Measurements from ENCODE around the gene SLFN12L.

SLFN12L gene

DNA sequence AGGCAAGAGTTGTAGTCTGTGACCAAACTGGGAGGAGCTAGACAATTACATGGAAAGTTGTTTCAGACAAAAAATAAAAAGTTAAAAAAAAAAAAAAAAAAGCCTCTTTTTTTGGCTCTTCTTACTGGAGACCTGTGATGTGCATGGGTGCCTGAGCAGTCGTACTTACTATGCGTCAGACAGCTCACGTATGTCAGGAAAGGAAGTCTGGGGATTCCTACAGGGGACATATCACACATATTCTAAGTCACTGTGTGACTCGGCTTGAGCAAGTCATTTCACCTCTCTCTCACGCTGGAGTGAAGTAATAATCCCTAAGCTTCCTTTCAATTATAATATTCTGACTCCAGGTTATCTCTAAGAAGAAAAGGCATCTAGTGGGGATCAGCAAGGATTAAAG lies 17.2 kb upstream of the SLFN12L start:
- TF ChIP-seq, protein P1, sequence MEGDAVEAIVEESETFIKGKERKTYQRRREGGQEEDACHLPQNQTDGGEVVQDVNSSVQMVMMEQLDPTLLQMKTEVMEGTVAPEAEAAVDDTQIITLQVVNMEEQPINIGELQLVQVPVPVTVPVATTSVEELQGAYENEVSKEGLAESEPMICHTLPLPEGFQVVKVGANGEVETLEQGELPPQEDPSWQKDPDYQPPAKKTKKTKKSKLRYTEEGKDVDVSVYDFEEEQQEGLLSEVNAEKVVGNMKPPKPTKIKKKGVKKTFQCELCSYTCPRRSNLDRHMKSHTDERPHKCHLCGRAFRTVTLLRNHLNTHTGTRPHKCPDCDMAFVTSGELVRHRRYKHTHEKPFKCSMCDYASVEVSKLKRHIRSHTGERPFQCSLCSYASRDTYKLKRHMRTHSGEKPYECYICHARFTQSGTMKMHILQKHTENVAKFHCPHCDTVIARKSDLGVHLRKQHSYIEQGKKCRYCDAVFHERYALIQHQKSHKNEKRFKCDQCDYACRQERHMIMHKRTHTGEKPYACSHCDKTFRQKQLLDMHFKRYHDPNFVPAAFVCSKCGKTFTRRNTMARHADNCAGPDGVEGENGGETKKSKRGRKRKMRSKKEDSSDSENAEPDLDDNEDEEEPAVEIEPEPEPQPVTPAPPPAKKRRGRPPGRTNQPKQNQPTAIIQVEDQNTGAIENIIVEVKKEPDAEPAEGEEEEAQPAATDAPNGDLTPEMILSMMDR (IDR thresholded peaks at IDR 0.05; ENCODE audit: low read depth, low read length), result no peak
- DNase-seq (ENCODE audit: extremely low read depth, low read depth), result no peak

DNA sequence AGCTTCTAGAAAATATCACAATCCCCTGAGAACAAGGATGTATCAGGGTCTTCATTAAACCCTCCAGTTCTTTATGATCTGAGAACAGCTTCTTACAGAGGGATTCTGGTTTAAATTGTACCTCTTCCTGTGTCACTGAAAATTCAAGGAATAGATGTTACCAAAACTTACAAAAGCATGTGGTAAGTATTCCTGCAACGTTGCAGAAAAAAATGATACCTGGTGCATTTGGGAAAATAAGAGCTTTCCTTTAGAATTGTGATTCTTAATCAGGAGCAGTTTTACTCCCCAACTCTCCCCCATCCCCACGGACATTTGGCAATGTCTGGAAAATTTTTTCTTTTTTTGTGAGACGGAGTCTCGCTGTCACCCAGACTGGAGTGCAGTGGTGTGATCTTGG lies 15.8 kb upstream of the SLFN12L start:
- DNase-seq (ENCODE audit: extremely low read depth, low read depth), result no peak
- TF ChIP-seq, protein P1 (IDR thresholded peaks at IDR 0.05; ENCODE audit: low read depth, low read length), result no peak

DNA sequence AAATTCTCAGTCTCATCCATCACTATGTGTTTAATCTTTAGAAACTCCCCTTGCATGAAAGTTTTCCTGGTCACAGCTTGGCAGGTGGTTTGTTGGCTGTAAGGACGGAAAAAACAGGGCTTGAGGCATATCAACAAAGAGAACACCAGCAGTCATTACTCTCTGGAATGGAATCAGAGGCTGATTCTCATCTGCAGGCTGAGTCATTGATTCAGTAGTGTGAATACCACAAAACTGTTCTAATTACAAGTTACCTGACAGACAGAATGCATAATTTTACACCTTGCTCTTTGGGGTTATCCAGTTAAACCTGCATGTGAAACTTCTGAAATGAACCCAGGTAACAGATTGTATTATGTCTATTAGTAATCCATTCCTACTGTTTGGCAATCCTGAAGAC lies 11.5 kb upstream of the SLFN12L start:
- DNase-seq (ENCODE audit: extremely low read depth, low read depth), result no peak
- TF ChIP-seq, protein P1 (IDR thresholded peaks at IDR 0.05; ENCODE audit: low read depth, low read length), result no peak

DNA sequence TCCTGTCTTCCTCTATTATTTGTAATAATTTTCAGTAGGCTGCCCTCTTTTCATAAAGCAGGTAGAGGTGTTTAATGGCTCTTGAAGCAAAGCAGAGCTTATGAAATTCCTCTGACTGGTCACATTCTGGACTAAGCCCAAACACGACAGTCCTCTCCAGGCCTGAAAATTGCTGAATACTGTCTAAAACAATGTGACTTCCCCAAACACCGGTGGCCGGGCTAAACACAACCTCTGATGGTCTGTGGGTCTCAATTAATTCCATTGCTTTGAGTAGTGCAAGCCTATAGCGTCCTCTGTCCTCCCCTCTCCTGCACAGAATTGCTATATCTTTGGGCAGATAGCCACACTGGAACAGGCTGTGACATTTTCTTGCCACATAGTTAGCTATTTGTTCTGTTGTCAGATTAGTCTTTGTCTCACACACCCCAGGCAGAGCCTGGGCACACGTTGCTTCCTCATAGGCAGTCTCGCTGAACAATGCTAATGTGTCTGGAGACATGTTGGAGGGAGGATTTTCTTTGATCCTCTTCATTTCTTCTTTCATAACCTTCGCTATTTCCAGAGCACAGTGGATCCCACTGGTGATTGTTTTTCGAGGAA lies 10.8 kb upstream of the SLFN12L start:
- no peak for DNase-seq (ENCODE audit: extremely low read depth, low read depth)
- TF ChIP-seq, protein P1 (IDR thresholded peaks at IDR 0.05; ENCODE audit: low read depth, low read length), result no peak

DNA sequence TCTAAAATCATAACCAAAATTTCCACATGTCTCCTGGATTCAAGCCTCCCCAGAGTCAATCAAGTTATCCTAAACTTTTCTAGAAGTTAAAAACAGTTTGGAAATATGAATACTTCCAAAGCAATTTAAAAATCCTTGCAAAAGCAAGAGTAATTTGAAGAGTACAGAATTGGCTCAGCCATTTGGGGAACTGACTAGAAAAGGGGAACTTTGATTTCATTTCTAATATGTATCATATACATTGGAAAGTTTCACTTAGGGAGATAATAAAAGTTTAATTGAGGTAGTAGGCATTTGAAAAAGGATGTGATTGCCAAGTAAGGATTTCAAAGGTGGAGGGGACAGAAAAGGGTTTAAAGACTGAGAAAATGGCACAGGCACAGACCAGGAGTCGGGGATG lies 9.0 kb upstream of the SLFN12L start:
- no peak for DNase-seq (ENCODE audit: extremely low read depth, low read depth)
- TF ChIP-seq, protein P1 (IDR thresholded peaks at IDR 0.05; ENCODE audit: low read depth, low read length), result no peak

DNA sequence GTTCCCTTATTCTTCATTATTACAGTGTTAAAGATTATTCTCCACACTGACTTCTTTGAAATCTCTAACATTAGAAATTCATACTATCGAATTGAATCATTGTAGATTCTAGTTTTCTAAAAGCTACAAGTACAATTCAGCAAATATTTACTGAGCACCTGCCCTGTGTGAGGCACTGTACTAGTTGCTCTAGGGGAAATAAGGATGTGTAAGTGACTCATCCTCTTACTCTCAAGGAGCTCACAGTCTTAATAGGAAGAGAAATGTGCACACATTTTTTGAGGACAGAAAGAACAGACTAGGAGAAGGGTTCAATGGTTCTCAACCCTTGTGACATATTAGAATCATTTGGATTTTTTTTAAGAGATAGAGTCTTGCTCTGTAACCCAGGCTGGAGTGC lies 7.7 kb upstream of the SLFN12L start:
- no peak for DNase-seq (ENCODE audit: extremely low read depth, low read depth)
- TF ChIP-seq, protein P1 (IDR thresholded peaks at IDR 0.05; ENCODE audit: low read depth, low read length), result no peak

DNA sequence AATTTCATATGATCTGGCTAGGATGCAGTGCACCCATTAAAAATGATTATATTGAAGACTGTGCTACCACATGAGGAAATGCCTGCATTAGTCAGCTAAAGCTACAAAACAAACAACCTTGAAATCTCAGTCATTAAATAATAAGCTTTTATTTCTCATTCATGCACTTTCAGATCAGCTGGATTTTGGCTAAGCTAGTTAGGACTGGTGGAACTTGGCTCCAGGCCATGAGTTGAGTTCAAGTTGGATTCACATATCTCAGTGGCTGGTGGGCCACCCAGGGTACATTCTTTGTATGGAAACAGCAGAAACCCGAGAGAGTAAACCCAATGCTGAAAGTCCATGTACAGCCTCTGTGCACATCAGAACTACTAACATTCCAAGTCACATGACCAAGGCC lies 6.4 kb upstream of the SLFN12L start:
- TF ChIP-seq, protein P1 (IDR thresholded peaks at IDR 0.05; ENCODE audit: low read depth, low read length), result no peak
- no peak for DNase-seq (ENCODE audit: extremely low read depth, low read depth)

Data from AG09319 (cell line).